T-helper 2 cell treated with Interferon-gamma antibody and Interleukin-4, amounts not matched to agents 5 μg/mL and 100 μg/mL, for 36 hours (primary cell): ENCODE measurements around the gene C1orf232.

Source experiments
- DNase-seq: peaks from one replicate; pipeline ENCODE4 v3.0.0; 2021; ENCODE audit warnings: low spot score
- H3K27ac Mint-ChIP-seq: one replicate; pipeline ENCODE4 v1.8.0; 2021; ENCODE audit warnings: mild to moderate bottlenecking, mixed read lengths
- H3K27me3 Mint-ChIP-seq: one replicate; pipeline ENCODE4 v1.8.0; 2021; ENCODE audit warnings: low read depth, mixed read lengths
- H3K36me3 Mint-ChIP-seq: one replicate; pipeline ENCODE4 v1.8.0; 2021; ENCODE audit warnings: low read depth, mixed read lengths
- H3K4me1 Mint-ChIP-seq: one replicate; pipeline ENCODE4 v1.8.0; 2021; ENCODE audit warnings: low read depth, mixed read lengths
- H3K4me3 Mint-ChIP-seq: one replicate; pipeline ENCODE4 v1.8.0; 2022; ENCODE audit warnings: mild to moderate bottlenecking, moderate library complexity, mixed read lengths
- H3K9me3 Mint-ChIP-seq: one replicate; pipeline ENCODE4 v1.8.0; 2021; ENCODE audit warnings: mixed read lengths

Gene C1orf232

DNA sequence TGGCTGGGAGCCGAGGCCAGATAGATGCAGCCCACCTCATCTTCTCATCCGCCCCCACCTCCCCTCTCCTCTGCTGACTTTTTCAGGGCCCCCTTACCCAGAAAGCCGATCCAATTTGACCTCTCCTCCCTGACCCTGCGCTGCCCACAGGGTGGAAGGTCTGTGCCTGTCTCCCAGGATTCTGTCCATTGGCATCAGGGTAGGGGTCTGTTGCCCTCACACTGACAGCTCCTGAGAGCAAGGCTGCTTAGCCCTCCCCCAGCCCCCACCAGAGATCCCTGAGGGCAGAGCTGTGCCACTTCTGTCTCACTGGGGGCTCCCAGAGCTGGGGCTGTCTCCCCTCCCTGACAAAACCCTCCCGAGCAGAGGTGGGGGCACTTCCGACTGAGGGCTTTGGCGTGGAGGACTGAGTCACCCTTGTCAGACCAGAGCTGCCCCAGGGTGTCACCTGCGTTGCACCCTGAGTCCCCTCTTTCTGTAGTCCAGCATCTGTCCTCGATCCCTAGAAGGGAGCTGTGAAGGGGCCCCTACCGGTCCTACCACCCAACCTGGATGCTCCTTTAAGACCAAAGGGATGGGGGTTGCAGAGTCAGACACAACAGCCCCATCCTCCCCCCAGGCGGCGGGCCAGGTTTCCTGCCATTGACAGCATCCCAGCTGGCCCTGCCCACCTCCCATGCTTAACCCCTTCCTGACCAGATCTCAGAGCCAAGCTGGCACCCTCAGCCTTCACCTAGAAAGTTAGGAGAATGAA lies 12.3 kb downstream of the C1orf232 start:
- peaks cover 67% of the 10 kb centered on the region for H3K27me3 Mint-ChIP-seq
- H3K4me1 Mint-ChIP-seq, result peaks cover 3% of the 10 kb centered on the region
- DNase-seq, result no peak
- H3K36me3 Mint-ChIP-seq, result no peaks in the 10 kb centered on the region
- no peaks in the 10 kb centered on the region for H3K9me3 Mint-ChIP-seq
- no peak overlapping the region for H3K27ac Mint-ChIP-seq
- no peak overlapping the region for H3K4me3 Mint-ChIP-seq

DNA sequence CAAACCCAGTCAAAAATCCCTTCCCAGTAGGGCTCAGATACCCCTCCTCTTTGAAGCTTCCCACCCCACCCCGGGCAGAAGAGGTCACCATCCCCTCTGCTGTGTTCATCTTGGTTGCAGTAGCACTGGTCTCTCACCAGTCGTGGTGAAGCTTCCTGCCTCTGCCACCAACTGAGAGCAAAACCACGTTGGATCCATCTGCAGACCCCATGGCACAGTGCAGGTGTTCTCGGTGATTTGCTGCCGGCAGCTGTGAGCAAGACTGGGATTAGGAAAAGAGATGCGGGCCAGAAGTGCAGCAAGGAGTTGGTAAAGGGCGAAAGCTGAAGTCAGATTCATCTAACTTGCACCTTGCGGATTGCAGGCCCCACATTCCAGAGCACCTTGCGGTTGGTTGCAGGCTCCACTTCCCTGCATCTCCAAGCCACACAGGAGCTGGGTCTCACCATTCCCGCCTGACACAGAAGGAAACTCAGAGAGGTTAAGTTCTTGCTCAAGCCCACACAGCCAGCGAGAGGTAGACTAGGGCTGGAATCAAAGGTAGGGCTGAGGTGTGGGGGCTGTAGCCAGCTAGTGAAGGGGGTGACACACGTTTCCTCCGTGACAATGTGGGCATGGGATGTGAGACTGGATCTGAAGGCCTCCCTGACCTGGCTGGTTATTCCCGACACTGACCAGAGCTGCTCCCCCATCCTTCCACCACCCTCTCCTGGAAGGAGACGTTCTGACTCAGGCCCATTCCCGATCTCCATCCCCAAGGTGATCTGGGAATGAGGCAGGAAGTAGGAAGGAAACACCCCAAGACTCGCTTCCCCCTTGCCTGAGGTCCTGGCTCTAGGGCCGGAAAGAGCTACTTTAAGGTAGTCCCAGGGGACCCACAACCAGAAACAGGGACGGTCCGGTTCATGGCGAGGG lies 13.1 kb downstream of the C1orf232 start:
- no peak overlapping the region for H3K27ac Mint-ChIP-seq
- no peaks in the 10 kb centered on the region for H3K36me3 Mint-ChIP-seq
- no peak overlapping the region for H3K4me3 Mint-ChIP-seq
- DNase-seq, result no peak
- H3K27me3 Mint-ChIP-seq, result peaks cover 64% of the 10 kb centered on the region
- H3K4me1 Mint-ChIP-seq, result peaks cover 3% of the 10 kb centered on the region
- H3K9me3 Mint-ChIP-seq, result no peaks in the 10 kb centered on the region

DNA sequence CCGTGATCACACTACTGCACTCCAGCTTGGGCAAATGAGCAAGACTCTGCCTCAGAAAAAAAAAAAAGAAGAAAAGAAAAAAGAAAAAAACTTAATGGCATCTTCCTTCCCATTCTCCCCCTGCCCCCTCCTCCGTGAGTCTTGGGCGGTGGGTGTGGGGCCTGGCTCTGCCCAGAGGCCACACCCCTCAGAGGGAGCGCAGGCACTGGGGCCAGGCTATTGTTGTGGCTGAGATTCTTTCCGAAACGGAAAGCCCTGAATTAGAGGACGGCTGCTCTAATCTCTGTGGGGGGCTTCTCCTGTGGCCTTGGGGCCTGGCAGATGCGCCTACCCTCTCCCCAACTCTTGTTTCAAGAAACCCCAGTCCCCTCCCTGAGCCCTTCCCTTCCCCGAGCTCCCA lies 14.0 kb downstream of the C1orf232 start:
- H3K4me1 Mint-ChIP-seq, result peaks cover 3% of the 10 kb centered on the region
- H3K4me3 Mint-ChIP-seq, result no peak overlapping the region
- H3K36me3 Mint-ChIP-seq, result no peaks in the 10 kb centered on the region
- no peak overlapping the region for H3K27ac Mint-ChIP-seq
- no peak for DNase-seq
- H3K27me3 Mint-ChIP-seq, result peaks cover 64% of the 10 kb centered on the region
- H3K9me3 Mint-ChIP-seq, result no peaks in the 10 kb centered on the region

DNA sequence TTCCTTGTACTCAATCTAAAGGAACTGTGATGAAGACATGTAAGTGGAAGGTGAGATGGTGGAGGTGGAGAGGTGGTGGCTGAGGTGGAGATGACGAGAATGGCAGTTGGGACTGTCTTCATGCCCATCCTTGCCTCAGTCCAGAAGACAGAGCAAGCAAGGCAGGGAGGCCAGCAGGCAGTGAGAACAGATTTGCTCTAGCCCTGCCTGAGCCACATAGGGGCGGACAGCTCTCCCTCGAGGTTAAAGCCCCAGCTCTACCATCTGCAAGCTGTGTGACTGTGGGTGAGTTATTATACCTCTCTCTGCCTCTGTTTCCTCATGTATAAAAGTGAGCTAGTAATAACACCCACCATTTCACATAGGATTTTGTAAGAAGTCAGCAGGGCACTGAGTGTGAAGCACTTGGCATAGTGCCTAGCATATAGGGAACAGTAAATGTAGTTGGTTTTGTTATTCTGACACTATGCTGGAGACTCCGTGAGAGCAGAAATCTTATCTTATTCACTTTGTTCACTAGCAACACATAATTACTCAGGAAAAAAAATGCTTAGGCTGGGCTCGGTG lies 14.7 kb downstream of the C1orf232 start:
- Mint-ChIP-seq H3K4me1 (peaks cover 3% of the 10 kb centered on the region), H3K27me3 (peaks cover 60% of the 10 kb centered on the region), H3K36me3 (no peaks in the 10 kb centered on the region), H3K4me3 (no peak overlapping the region), H3K9me3 (no peaks in the 10 kb centered on the region), H3K27ac (no peak overlapping the region)
- DNase-seq, result no peak

DNA sequence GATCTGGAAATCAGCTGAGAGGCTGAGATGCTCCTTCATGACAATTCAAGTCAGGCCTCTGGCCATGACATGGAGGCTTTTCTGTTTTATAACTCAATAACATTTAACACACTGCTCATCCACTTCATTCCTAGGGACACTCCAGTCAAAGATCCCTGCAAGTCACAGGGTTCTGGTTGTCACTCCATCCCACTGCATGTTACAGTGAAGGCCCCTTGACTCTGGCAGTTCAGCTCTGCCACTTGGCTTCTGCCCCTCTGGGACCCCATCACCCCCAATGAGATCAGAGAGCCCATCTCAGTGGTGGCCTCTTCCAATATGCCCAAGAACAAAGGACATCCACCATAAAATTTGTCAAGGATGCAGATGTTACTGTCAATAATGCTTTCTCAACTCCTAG lies 19.9 kb downstream of the C1orf232 start:
- no peaks in the 10 kb centered on the region for H3K9me3 Mint-ChIP-seq
- peaks cover 6% of the 10 kb centered on the region for H3K4me1 Mint-ChIP-seq
- H3K27ac Mint-ChIP-seq, result no peak overlapping the region
- peaks cover 37% of the 10 kb centered on the region for H3K27me3 Mint-ChIP-seq
- no peak overlapping the region for H3K4me3 Mint-ChIP-seq
- DNase-seq, result no peak
- H3K36me3 Mint-ChIP-seq, result no peaks in the 10 kb centered on the region

DNA sequence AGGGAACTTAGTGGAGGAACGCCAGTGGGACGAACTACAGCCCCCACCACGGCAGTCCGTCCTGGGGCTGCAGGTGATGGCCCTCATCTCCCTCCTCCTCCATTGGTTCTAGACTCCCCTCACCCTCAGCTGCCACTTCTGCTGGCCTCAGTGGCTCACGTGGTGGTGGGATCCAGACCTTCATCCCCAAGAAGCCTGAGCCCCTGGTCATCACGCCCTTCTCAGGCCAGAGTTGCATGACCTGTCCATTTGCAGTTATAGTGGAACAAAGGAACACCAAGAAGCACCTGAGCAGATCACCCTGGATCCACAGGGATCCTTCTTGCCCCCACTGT lies 22.8 kb downstream of the C1orf232 start:
- H3K9me3 Mint-ChIP-seq, result no peaks in the 10 kb centered on the region

DNA sequence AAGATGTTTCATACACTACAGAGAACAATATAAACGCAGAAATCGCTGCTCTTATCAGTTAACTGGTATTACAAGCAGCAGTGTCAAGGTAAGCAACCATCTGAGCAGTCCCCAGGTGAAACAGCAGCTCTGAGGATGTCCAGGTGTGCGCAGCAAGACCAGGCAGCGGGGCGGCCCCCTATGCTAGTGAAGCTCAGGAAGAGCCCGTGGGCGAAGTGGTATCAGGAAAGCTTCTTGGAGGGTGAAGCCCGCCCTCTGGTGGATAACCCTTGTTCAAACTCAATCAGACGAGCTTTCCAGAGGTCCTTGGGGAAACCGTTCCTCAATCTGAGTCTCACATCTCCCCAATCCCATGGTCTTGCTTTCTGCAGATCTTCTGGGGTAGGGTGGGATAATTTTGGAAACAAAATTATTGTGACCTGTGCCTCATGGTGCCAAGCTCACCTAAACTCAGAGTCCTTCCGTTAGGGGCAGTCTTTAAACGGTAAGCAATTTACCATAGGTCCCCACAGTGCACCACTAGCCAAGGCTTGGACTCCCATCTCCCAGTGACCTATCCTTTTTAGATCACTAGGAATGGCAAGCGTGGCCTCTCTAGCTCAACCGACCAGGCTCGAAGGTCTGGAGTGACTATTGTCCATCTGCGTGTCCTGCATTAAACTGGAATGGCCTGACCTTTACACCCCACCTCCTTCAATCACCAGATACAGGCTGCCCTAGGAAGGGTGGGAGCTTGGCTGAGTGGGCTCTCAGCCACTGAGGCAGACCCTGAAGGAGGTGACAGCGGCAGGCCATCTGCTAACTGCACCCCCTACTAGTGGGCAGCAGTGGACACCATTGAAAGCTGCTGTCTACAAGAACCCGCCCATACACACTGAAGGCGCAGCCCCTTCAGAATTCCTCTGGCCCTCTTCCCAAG lies 23.5 kb downstream of the C1orf232 start:
- Mint-ChIP-seq H3K4me3 (peak overlapping the region; percentile 25), H3K27ac (no peak overlapping the region), H3K27me3 (peaks cover 30% of the 10 kb centered on the region), H3K4me1 (peaks cover 6% of the 10 kb centered on the region), H3K9me3 (no peaks in the 10 kb centered on the region), H3K36me3 (no peaks in the 10 kb centered on the region)
- DNase-seq, result peak; percentile 72

More for the DNA sequence above, 22.8 kb downstream of the C1orf232 start:
- Mint-ChIP-seq H3K27ac (no peak overlapping the region), H3K4me1 (peaks cover 6% of the 10 kb centered on the region), H3K4me3 (no peak overlapping the region), H3K27me3 (peaks cover 30% of the 10 kb centered on the region), H3K36me3 (no peaks in the 10 kb centered on the region)
- DNase-seq, result no peak

DNA sequence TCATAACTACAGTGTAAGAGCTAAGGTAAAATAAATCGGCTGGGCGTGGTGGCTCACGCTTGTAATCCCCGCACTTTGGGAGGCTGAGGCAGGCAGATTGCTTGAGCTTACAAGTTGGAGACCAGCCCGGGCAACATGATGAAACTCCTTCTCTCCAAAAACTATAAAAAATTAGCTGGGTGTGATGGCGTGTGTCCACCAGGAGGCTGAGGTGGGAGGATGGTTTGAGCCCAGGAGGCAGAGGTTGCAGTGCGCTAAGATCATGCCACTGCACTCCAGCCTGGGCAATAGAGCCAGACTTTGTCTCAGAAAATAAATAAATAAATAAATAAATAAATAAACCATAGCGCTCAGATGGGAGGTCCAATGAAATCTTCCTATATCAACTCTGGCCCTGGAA lies 26.6 kb downstream of the C1orf232 start:
- Mint-ChIP-seq H3K27me3 (peaks cover 7% of the 10 kb centered on the region), H3K36me3 (no peaks in the 10 kb centered on the region), H3K9me3 (no peaks in the 10 kb centered on the region), H3K27ac (no peak overlapping the region), H3K4me1 (peaks cover 17% of the 10 kb centered on the region), H3K4me3 (no peak overlapping the region)
- DNase-seq, result no peak

DNA sequence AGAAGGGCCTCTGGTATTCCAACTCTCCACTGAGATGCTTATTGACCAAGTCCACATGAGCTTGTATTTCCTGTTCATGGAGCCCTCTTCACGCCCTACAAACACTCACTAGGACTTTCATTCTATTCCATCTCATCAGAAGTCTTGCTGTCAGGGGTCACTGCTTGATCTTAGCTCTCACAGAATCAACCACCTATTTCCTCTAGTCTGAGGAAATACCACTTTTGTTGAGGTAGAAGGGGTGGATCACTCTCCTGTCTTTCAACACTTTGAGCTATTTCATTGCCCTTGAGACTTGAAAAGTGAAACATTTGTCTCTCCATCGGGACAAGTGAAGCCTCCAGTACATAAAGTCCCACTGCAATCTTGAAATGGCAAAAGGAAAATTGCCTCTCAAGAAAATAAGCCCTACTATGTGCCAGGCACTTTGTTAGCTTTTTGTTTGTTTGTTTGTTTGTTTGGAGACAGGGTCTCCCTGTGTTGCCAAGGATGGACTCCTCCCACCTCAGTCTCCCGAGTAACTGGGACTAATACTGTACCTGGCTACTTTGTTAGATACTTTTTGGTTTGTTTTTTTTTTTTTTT lies 29.7 kb downstream of the C1orf232 start:
- Mint-ChIP-seq H3K9me3 (peaks cover 5% of the 10 kb centered on the region), H3K4me1 (peaks cover 14% of the 10 kb centered on the region), H3K27ac (peak overlapping the region; percentile 15), H3K4me3 (no peak overlapping the region), H3K27me3 (peaks cover 7% of the 10 kb centered on the region), H3K36me3 (no peaks in the 10 kb centered on the region)
- DNase-seq, result no peak

DNA sequence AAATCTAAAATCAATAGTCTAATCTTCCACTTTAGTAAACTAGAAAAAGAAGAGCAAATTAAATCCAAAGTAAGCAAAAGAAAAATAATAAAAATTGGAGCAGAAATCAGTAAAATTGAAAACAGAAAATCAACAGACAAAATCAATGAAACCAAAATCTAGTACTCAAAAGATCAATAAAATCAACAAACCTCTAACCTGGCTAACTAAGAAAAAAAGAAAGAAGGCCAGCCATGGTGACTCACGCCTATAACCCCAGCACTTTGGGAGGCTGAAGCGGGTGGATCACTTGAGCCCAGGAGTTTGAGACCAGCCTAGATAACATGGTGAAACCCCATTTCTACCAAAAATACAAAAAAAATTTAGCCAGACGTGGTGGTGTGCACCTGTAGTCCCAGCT lies 34.3 kb downstream of the C1orf232 start:
- Mint-ChIP-seq H3K9me3 (peaks cover 8% of the 10 kb centered on the region), H3K27ac (no peak overlapping the region), H3K4me1 (peaks cover 14% of the 10 kb centered on the region), H3K4me3 (no peak overlapping the region), H3K27me3 (no peaks in the 10 kb centered on the region), H3K36me3 (no peaks in the 10 kb centered on the region)
- no peak for DNase-seq

DNA sequence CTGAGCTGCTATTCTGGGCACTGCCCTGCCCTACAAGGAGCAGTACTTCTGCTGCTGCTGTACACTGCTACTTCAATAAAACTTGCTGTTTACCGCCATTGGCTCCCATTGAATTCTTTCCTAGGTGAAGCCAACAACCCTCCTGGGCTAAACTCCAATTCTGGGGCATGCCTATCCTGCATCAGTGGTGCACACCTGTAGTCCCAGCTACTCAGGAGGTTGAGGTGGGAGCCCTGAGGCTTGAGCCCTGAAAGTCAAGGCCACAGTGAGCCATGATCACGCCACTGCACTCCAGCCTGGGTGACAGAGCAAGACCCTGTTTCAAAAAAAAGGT lies 36.0 kb downstream of the C1orf232 start:
- Mint-ChIP-seq H3K36me3 (peaks cover 3% of the 10 kb centered on the region), H3K4me1 (peaks cover 15% of the 10 kb centered on the region), H3K27me3 (no peaks in the 10 kb centered on the region), H3K27ac (no peak overlapping the region), H3K9me3 (peaks cover 8% of the 10 kb centered on the region), H3K4me3 (no peak overlapping the region)
- no peak for DNase-seq

DNA sequence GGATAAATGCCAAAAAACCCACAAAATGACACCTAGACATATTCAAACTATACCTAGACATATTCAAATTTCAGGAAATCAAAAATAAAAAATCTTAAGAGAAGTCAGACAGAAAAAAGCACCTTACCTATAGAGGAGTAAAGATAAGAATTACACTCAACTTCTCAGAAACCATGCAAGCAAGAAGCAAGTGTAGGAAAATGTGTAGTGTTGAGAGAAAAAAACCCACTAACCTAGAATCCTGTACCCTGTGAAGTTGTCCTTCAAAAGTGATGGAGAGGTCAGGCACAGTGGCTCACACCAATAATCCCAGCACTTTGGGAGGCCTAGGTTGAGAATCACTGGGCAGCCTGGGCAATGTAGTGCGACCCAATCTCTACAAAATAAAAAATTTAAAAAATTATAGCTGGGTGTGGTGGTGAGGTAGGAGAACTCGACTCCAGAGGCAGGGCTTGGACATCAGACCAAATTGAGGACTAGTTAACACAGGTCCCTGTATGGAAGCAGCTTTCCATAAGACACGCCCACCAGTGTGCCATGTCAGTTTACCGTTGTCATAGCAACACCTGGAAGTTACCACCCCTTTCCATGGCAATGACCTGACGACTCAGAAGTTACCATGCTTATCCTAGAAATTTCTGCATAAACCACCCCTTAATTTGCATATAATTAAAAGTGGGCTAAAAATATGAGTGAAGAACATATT lies 36.5 kb downstream of the C1orf232 start:
- Mint-ChIP-seq H3K27me3 (no peaks in the 10 kb centered on the region), H3K9me3 (peaks cover 8% of the 10 kb centered on the region), H3K36me3 (peaks cover 7% of the 10 kb centered on the region), H3K4me1 (peaks cover 20% of the 10 kb centered on the region), H3K4me3 (no peak overlapping the region), H3K27ac (no peak overlapping the region)
- DNase-seq, result no peak

DNA sequence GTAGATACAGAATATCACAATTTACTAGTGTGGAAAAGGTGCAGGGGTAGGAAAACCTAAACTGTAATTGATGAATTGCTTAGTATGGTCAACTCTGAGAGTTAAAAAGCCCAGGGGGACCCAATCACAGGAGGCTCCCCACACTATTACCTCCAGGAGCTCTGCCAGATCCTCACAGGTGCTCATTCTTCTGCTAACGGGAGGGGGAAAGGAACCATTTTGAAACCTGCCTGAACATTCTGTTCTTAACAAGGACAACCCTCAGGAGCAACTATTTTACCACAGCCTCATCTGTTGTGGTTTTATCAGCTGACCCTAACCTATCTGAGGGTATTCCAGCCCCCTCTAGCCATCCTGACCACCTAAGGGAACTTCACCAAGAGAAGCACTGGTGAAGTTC lies 38.1 kb downstream of the C1orf232 start:
- Mint-ChIP-seq H3K27me3 (no peaks in the 10 kb centered on the region), H3K9me3 (peaks cover 8% of the 10 kb centered on the region), H3K4me1 (peaks cover 30% of the 10 kb centered on the region), H3K4me3 (no peak overlapping the region), H3K27ac (no peak overlapping the region), H3K36me3 (peaks cover 11% of the 10 kb centered on the region)
- no peak for DNase-seq
